Fibroblast of mammary gland (primary cell): ENCODE data around the gene SLC7A8.
A peak's percentile ranks its signal among the peaks of the same experiment; 100 is the strongest.

Source experiments
- DNase-seq: peaks from one replicate; pipeline ENCODE4 v3.0.0-alpha.2; 2010; ENCODE audit warnings: low read depth
- H3K4me3 ChIP-seq: 2 replicates; pipeline ENCODE4 v1.5.1; 2011; ENCODE audit warnings: low read depth, mild to moderate bottlenecking, low read length, moderate library complexity; ENCODE audit not compliant: control insufficient read depth
- TF ChIP-seq, protein P1 (sequence below): conservative IDR thresholded peaks from 2 replicates; pipeline ENCODE4 v1.5.1; 2011; ENCODE audit warnings: low read depth, low read length, inconsistent platforms; ENCODE audit not compliant: control insufficient read depth, insufficient read depth

SLC7A8 gene

DNA sequence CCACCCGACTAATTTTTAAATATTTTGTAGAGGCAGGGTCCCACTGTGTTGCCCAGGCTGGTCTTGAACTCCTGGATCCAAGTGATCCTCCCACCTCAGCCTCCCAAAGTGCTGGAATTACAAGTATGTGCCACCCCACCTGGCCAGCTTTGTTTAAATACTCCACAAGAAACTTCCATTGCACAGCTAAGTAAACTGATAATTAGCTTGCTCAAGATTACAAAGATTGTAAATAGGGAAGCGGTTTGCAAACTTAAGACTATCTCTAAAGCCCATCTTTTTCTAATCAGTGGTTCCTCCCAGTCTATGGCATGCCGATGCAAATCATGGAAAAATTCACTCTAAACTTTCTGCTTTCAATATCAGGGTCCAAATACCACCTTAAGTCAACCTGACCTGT is 9.7 kb downstream of the SLC7A8 start:
- no peak for DNase-seq
- TF ChIP-seq, protein P1, sequence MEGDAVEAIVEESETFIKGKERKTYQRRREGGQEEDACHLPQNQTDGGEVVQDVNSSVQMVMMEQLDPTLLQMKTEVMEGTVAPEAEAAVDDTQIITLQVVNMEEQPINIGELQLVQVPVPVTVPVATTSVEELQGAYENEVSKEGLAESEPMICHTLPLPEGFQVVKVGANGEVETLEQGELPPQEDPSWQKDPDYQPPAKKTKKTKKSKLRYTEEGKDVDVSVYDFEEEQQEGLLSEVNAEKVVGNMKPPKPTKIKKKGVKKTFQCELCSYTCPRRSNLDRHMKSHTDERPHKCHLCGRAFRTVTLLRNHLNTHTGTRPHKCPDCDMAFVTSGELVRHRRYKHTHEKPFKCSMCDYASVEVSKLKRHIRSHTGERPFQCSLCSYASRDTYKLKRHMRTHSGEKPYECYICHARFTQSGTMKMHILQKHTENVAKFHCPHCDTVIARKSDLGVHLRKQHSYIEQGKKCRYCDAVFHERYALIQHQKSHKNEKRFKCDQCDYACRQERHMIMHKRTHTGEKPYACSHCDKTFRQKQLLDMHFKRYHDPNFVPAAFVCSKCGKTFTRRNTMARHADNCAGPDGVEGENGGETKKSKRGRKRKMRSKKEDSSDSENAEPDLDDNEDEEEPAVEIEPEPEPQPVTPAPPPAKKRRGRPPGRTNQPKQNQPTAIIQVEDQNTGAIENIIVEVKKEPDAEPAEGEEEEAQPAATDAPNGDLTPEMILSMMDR: no peak

DNA sequence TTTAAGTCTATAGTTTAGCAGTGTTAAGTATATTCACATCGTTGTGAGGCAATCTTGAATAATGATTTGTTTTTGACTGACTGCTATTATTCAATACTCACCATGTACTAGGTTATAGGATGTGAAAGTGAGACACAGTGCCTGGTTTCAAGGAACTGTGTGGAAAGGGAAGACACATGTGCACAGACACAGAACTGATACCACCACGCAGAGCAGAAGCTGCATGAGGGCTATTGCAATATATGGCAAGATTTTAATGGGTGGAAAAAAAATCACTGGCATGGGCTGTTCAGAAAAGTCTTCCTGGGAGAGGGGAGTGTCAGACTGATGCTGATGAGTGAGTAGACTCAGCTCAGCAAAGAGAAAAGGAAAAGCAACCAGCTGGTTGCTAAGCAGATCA is 10.4 kb downstream of the SLC7A8 start:
- TF ChIP-seq, protein P1: no peak
- no peak overlapping the region for H3K4me3 ChIP-seq
- no peak for DNase-seq

More for the DNA sequence above, 9.7 kb downstream of the SLC7A8 start:
- H3K4me3 ChIP-seq: no peak overlapping the region

DNA sequence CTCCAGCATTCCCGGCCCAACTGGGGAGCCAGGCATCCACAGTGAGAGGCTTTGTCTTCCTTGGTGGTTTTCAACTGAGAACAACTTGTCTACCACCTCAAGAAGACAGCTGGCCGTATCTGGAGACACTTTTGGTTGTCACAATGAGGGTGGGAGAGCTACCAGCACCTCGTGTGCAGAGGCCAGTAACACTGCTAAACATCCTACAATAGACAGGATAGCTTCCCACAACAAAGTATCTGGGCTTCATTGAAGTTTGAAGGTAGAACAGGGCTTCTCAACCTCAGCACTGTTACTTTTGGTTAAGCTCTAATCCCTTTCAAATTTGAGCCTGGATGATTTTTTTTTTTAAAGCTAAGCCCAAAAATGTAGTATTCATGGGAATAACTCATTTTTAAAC is 10.9 kb downstream of the SLC7A8 start:
- DNase-seq: no peak
- TF ChIP-seq, protein P1: no peak
- no peak overlapping the region for H3K4me3 ChIP-seq

DNA sequence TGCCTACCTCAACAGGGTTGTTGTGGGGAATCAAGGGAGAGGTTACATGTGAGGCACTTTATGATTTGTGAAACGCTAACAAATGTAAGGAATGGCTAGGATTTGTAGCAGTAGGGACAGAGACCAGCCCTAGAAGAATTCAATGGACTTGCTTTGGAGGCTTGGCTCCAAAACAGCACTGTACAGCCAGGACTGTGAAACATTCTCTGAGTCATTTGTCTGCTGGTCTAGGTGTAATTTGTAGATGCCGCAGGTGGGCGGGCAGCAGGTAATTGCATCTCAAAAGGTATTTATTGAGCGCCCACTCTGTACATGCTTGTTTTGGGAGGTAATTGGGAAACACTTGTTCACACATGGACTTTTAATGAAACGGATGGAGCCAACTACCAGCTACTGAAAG is 11.4 kb downstream of the SLC7A8 start:
- H3K4me3 ChIP-seq: no peak overlapping the region
- TF ChIP-seq, protein P1: no peak
- no peak for DNase-seq

DNA sequence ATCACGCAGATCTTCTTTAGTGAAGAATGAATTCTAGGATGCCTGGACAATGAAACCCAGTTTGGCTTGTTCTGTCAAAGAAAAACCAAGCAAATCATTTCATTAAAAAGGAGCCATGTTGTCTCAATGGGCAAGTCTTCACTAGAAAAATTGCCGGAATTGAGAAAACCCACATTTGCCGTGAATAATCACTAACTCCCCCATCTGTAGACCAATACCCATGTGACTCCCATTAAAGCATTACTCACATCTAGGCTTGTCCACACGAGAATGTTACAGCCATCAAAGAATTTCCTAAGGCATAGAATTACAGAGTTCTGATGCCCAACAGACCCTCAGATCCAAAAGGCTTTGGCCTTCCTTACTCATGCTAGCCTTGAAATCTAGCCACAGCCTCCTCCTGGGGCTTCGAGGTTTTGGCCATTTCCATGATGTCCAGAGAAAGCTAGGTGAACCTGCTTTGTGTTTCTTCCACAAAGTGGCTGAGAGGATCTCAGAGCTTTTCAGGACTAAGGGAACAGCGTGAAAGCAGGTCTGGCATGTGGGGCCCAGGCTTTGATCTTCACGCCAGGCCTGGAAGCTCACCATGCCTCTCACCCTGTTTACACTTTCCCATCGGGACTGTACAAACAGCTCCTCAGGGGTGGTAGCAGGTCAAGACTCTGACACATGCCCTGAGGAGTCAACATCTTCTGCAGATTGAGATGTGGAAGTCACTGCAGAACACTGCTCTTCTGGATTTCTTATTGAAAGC is 12.1 kb downstream of the SLC7A8 start:
- TF ChIP-seq, protein P1: no peak
- H3K4me3 ChIP-seq: no peak overlapping the region
- peak; percentile 89 for DNase-seq

DNA sequence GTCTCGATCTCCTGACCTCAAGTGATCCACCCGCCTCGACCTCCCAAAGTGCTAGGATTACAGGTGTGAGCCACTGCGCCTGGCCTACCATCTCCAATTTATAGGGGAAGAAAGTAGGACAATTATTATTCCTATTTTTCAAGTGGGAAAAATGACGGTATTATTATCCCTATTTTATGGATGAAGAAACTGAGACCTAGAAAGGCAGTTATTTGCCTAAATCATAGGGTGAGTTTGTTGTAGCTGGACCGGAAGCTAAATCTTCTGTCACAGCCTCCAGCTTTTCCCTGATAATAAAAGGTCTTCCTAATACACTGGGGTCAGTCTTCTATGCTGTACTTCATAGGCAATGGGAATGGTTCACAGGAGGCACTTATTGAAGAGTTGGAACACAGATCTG is 13.8 kb downstream of the SLC7A8 start:
- TF ChIP-seq, protein P1: no peak
- no peak for DNase-seq
- no peak overlapping the region for H3K4me3 ChIP-seq
